Measurements from ENCODE around the gene VGLL3.
"Not testable (repeated sequence)": the region's sequence is repeated elsewhere in the genome, so short reads cannot be mapped to it uniquely, and the experiment has no call there.

The VGLL3 gene

GRCh38 chr3:86990734-86991481 is at the start of gene VGLL3:
Gene VGLL3, minus strand, starts transcription at chr3:86991149. Its CDS starts 406 bp downstream, at chr3:86990743.
- no peak for DNase-seq (ENCODE audit: low read depth in 2 of 2)

- DNase-seq (ENCODE audit: low read depth in 2 of 2), result no peak
Measured at GRCh38 chr3:87037652-87038051, 46.7 kb upstream of the VGLL3 start.

GRCh38 chr3:87036671-87037070 is 45.7 kb upstream of the VGLL3 start:
- no peak for DNase-seq (ENCODE audit: low read depth in 2 of 2)

GRCh38 chr3:87035339-87035738 is 44.4 kb upstream of the VGLL3 start:
- no peak for DNase-seq (ENCODE audit: low read depth in 2 of 2)

- DNase-seq (ENCODE audit: low read depth in 2 of 2), result no peak
Measured at GRCh38 chr3:87033205-87033604, 42.3 kb upstream of the VGLL3 start.

- no peak for DNase-seq (ENCODE audit: low read depth in 2 of 2)
Measured at GRCh38 chr3:87025661-87026645, 35.0 kb upstream of the VGLL3 start.

GRCh38 chr3:87017370-87017769 is 26.4 kb upstream of the VGLL3 start:
- DNase-seq (ENCODE audit: low read depth in 2 of 2), result not testable (repeated sequence)

- no peak for DNase-seq (ENCODE audit: low read depth in 2 of 2)
Measured at GRCh38 chr3:87009271-87009670, 18.3 kb upstream of the VGLL3 start.

GRCh38 chr3:87006844-87007439 is 16.0 kb upstream of the VGLL3 start:
- DNase-seq (ENCODE audit: low read depth in 2 of 2), result no peak

- DNase-seq (ENCODE audit: low read depth in 2 of 2), result no peak
Measured at GRCh38 chr3:87004883-87005282, 13.9 kb upstream of the VGLL3 start.

- no peak for DNase-seq (ENCODE audit: low read depth in 2 of 2)
Measured at GRCh38 chr3:87002346-87002745, 11.4 kb upstream of the VGLL3 start.

- no peak for DNase-seq (ENCODE audit: low read depth in 2 of 2)
Measured at GRCh38 chr3:87001473-87002098, 10.6 kb upstream of the VGLL3 start.

- no peak for DNase-seq (ENCODE audit: low read depth in 2 of 2)
Measured at GRCh38 chr3:87000940-87001339, 10.0 kb upstream of the VGLL3 start.

- DNase-seq (ENCODE audit: low read depth in 2 of 2), result no peak
Measured at GRCh38 chr3:86998569-86998968, 7.6 kb upstream of the VGLL3 start.

- DNase-seq (ENCODE audit: low read depth in 2 of 2), result no peak
Measured at GRCh38 chr3:86996261-86996955, 5.5 kb upstream of the VGLL3 start.

- no peak for DNase-seq (ENCODE audit: low read depth in 2 of 2)
Measured at GRCh38 chr3:86995537-86995936, 4.6 kb upstream of the VGLL3 start.

GRCh38 chr3:86993704-86994103 is 2.8 kb upstream of the VGLL3 start:
- DNase-seq (ENCODE audit: low read depth in 2 of 2), result no peak

GRCh38 chr3:86991840-86992435 is 989 bp upstream of the VGLL3 start:
- no peak for DNase-seq (ENCODE audit: low read depth in 2 of 2)

- no peak for DNase-seq (ENCODE audit: low read depth in 2 of 2)
Measured at GRCh38 chr3:86991482-86991815, 500 bp upstream of the VGLL3 start.

GRCh38 chr3:86990012-86990733 is 776 bp downstream of the VGLL3 start:
- no peak for DNase-seq (ENCODE audit: low read depth in 2 of 2)

Measured in stimulated activated CD4-positive, alpha-beta T cell treated with anti-CD3 and anti-CD28 coated beads, Interleukin-15, amount 100 ng/mL, for 48 hours (primary cell).